NCI-H2227 (cell line): Measurements from ENCODE around the gene TCF19.

Experiments
- DNase-seq: peaks from one replicate; lab custom pipeline; 2025; ENCODE audit not compliant: unreplicated experiment; lab: John Stamatoyannopoulos, UW

The TCF19 gene

GRCh38 chr6:31128093-31128676 lies 30.2 kb upstream of the TCF19 start:
- peak; percentile 72 for DNase-seq

- DNase-seq, result no peak
Observed at GRCh38 chr6:31129130-31129529, 29.3 kb upstream of the TCF19 start.

GRCh38 chr6:31130751-31131150 lies 27.6 kb upstream of the TCF19 start:
- DNase-seq, result no peak

GRCh38 chr6:31131595-31131994 lies 26.8 kb upstream of the TCF19 start:
- no peak for DNase-seq

GRCh38 chr6:31132806-31133205 lies 25.6 kb upstream of the TCF19 start:
- no peak for DNase-seq

GRCh38 chr6:31135710-31136109 lies 22.7 kb upstream of the TCF19 start:
- no peak for DNase-seq

- DNase-seq, result no peak
Observed at GRCh38 chr6:31138982-31139381, 19.4 kb upstream of the TCF19 start, which contains the start of gene PSORS1C2. Gene PSORS1C2, minus strand, starts transcription at chr6:31139066. Its CDS starts 40 bp downstream, at chr6:31139026.

- peak; percentile 30 for DNase-seq
Observed at GRCh38 chr6:31139599-31139998, 18.8 kb upstream of the TCF19 start.

GRCh38 chr6:31140643-31141042 lies 17.7 kb upstream of the TCF19 start:
- DNase-seq, result no peak

- DNase-seq, result peak; percentile 38
Observed at GRCh38 chr6:31142361-31142761, 16.0 kb upstream of the TCF19 start.

GRCh38 chr6:31143148-31143547 lies 15.2 kb upstream of the TCF19 start:
- DNase-seq, result peak; percentile 43

GRCh38 chr6:31144296-31144969 lies 14.0 kb upstream of the TCF19 start:
- DNase-seq, result no peak

GRCh38 chr6:31144970-31145340 lies 13.4 kb upstream of the TCF19 start:
- no peak for DNase-seq

- no peak for DNase-seq
Observed at GRCh38 chr6:31145386-31145785, 13.0 kb upstream of the TCF19 start.

- DNase-seq, result no peak
Observed at GRCh38 chr6:31149827-31150447, 8.5 kb upstream of the TCF19 start.

- no peak for DNase-seq
Observed at GRCh38 chr6:31152781-31153180, 5.6 kb upstream of the TCF19 start.

GRCh38 chr6:31154436-31154835 lies 4.0 kb upstream of the TCF19 start:
- DNase-seq, result no peak

GRCh38 chr6:31156641-31157040 lies 1.7 kb upstream of the TCF19 start:
- no peak for DNase-seq

- peak; percentile 33 for DNase-seq
Observed at GRCh38 chr6:31157513-31158139, 763 bp upstream of the TCF19 start, which contains the start of gene CCHCR1. Gene CCHCR1, minus strand, starts transcription at chr6:31157802. Its CDS starts 202 bp downstream, at chr6:31157600.

GRCh38 chr6:31158863-31159855 lies 770 bp downstream of the TCF19 start:
- DNase-seq, result peak; percentile 42
